Lower lobe of right lung (tissue), 2 donors: ENCODE data around the gene FADS2. TPM values are rescaled to one million over a fixed set of nuclear protein-coding genes. Genes with fewer than 3 reads are reported as not detected.

Experiments used
- ATAC-seq, 2 donors: fragments of 200-7000 bp; cut with Tn5 transposase; one replicate each; pipeline ENCODE4 v1.9.1; 2020 to 2022; ENCODE audit warnings: mild to moderate bottlenecking in 2 of 2, moderate library complexity in 2 of 2
- DNase-seq: peaks from one replicate; pipeline ENCODE4 v3.0.0-alpha.2; 2020
- H3K27ac ChIP-seq: fragments of 200-600 bp; one replicate; pipeline ENCODE4 v1.8.0; 2022
- H3K27me3 ChIP-seq: fragments of 200-600 bp; one replicate; pipeline ENCODE4 v1.8.0; 2022; ENCODE audit warnings: low read depth
- H3K36me3 ChIP-seq: fragments of 200-600 bp; one replicate; pipeline ENCODE4 v1.8.0; 2022; ENCODE audit warnings: mild to moderate bottlenecking
- H3K4me1 ChIP-seq: fragments of 200-600 bp; one replicate; pipeline ENCODE4 v1.8.0; 2022
- H3K4me3 ChIP-seq: fragments of 200-600 bp; one replicate; pipeline ENCODE4 v1.8.0; 2022; ENCODE audit warnings: mild to moderate bottlenecking
- H3K9me3 ChIP-seq: fragments of 200-600 bp; one replicate; pipeline ENCODE4 v1.8.0; 2022
- intact Hi-C: fragments of 100-400 bp; cut with DNase I; formaldehyde crosslinking; loops from one replicate; pipeline ENCODE4 v1.11.0; 2022
- total RNA-seq: library from RNA; stranded (reverse); fragmentation: NEBNext Ultra II Directional; extraction: Animal tissue kit (Norgen Biotek cat#: 25700); gene quantifications from one replicate; pipeline ENCODE4 v1.2.1, GENCODE V29; 2021
- TF ChIP-seq, protein P1 (sequence below): fragments of 200-600 bp; IDR thresholded peaks from one replicate; pipeline ENCODE4 v1.8.0; 2022; ENCODE audit warnings: antibody characterized with exemption, mild to moderate bottlenecking
- donor health status: DM: no; HTN: yes; CAD: no; lungs with severe emphysema.

The FADS2 gene
- total RNA-seq, 1 donor from 2014 or later: 82.0 TPM

DNA sequence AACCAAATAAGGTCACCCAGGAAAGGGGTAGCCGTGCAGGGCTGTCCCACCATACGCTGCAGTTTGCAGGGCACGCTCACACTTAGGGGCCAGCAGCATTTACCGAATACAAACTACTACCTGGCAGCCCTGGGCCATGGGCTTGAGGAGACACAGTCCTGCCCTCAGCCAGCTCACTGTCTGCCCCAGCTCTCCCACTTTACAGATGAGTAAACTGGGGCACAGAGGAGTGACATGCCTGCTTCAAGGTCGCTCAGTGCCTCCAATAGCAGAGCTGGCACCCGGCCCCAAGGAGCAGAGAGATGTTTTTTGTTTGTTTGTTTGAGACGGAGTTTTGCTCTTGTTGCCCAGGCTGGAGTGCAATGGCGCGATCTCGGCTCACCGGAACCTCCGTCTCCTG is 60.5 kb downstream of the FADS2 start:
- Histone ChIP-seq H3K27ac (peak overlapping the region; percentile 15), H3K36me3 (no peaks in the 10 kb centered on the region), H3K4me3 (no peak overlapping the region), H3K9me3 (no peaks in the 10 kb centered on the region), H3K4me1 (peaks cover 18% of the 10 kb centered on the region), H3K27me3 (no peaks in the 10 kb centered on the region)
- ATAC-seq: no peak
- no peak for DNase-seq
- TF ChIP-seq, protein P1, sequence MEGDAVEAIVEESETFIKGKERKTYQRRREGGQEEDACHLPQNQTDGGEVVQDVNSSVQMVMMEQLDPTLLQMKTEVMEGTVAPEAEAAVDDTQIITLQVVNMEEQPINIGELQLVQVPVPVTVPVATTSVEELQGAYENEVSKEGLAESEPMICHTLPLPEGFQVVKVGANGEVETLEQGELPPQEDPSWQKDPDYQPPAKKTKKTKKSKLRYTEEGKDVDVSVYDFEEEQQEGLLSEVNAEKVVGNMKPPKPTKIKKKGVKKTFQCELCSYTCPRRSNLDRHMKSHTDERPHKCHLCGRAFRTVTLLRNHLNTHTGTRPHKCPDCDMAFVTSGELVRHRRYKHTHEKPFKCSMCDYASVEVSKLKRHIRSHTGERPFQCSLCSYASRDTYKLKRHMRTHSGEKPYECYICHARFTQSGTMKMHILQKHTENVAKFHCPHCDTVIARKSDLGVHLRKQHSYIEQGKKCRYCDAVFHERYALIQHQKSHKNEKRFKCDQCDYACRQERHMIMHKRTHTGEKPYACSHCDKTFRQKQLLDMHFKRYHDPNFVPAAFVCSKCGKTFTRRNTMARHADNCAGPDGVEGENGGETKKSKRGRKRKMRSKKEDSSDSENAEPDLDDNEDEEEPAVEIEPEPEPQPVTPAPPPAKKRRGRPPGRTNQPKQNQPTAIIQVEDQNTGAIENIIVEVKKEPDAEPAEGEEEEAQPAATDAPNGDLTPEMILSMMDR: no peak
- intact Hi-C loops: no loop called here

DNA sequence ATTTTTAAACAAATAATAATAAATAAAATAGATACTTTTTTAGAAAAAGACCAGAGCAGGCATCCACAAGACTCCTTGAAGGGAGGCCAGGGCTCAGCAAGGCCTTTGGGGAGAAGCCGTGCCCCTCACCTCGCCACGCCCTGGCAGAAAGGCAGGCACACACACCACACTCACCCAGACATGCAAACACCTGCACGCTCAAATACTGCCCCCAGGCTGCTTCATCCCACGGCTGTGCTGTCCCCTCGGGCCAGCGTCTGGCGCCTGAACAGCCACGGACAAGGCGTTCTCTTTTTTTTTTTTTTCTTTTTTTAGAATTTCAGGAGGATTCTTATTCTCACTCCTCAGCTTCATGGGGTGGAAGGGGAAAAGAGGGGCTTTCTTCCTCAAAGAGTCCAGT is 61.7 kb downstream of the FADS2 start:
- intact Hi-C loops: no loop called here
- TF ChIP-seq, protein P1: no peak
- ATAC-seq: no peak
- Histone ChIP-seq H3K9me3 (no peaks in the 10 kb centered on the region), H3K27me3 (no peaks in the 10 kb centered on the region), H3K4me1 (peaks cover 18% of the 10 kb centered on the region), H3K4me3 (peak overlapping the region; percentile 82), H3K36me3 (no peaks in the 10 kb centered on the region), H3K27ac (peak overlapping the region; percentile 83)
- no peak for DNase-seq

DNA sequence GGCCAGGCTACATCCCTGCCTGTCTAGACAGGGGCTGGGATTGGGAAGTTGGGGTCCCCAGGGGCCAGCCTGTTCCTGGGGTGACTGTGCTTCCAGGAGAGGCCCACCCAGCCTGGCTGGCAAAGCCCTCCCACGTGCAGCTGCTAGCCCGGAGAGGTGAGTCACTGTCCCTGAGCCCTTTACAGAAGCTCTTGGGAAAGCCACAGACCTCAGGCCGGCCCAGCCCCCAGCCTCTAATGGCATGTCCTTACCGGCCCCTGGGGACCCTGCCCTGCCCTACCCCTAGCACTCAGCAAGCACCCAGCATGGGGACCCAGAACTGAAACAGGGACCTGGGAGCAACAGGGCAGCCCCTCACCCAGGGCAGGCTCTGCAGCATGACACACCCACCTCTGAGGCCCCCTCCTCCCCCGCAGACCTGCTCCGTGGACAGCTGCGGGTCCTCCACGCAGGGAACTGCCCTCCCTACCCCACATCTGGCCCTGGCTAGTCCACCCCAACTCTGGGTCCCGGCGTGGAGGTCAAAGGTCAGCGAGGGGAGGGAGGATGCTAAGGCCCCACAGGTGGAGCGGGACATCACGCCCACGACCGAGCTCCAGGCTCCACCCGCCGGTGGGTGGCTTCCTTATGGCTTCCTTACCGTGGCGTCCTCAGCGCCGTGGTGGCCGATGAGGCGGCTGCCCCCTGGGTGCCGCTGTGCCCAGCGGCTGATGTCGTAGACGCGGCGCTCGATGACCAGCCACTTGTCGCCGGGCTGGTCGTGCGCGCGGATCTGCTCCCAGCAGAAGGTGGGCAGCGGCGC is 62.6 kb downstream of the FADS2 start:
- Histone ChIP-seq H3K4me3 (peak overlapping the region; percentile 82), H3K27me3 (no peaks in the 10 kb centered on the region), H3K4me1 (peaks cover 18% of the 10 kb centered on the region), H3K36me3 (no peaks in the 10 kb centered on the region), H3K9me3 (no peaks in the 10 kb centered on the region), H3K27ac (peak overlapping the region; percentile 83)
- TF ChIP-seq, protein P1: no peak
- intact Hi-C loops: no loop called here
- DNase-seq (peak; percentile 74), ATAC-seq (peak; percentile 16 to 40)

DNA sequence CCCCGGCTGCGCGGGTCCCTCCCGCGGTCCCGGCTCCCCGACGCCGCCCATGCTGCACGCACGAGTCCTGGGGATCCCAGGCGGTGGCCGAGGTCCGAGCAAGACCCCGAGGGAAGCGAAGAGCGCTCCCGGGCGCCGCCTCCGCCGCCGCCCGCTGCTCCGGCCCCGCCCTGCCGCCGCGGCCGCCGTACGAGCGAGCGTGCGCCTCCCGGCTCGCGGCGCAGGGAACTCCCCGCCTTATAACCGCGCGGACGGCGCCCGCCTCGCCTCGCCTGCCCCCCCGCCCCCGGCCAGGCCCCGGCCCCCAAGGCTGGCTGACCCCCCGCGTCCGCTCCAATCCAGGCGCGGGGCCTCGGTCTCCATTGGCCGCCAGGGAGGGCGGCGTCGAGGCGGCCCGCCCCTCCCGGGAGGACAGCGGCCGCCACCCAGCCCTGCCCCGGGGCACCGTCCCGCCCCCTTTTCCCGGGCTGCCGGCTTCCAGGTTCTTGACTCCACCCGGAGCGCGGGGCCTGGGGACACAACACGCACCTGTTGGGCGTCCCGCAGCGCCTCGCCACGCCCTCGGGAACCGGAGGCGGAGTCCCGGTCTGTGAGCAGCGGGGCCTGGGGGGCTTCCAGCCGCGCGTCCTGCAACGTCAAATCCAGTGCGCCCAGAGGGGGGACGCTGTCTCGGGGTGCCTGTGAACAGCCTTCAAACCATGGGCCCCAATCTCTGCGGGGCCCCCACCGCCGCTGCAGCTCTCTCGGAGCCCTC is 63.4 kb downstream of the FADS2 start, which contains the start of gene FADS3:
TSS of gene FADS3 (minus strand) at position 215 of the 754 bp plus-strand sequence. CDS start at position 51, 164 bp downstream.
- Histone ChIP-seq H3K9me3 (no peaks in the 10 kb centered on the region), H3K4me3 (peak within 1 kb of the TSS; percentile 82), H3K4me1 (peaks cover 18% of the 10 kb centered on the region), H3K27me3 (no peaks in the 10 kb centered on the region), H3K36me3 (peaks cover 5% of the 10 kb centered on the region), H3K27ac (peak within 1 kb of the TSS; percentile 83)
- DNase-seq: peak; percentile 90
- intact Hi-C loops: no loop called here
- TF ChIP-seq, protein P1: no peak
- peak; percentile 94 to 95 for ATAC-seq

DNA sequence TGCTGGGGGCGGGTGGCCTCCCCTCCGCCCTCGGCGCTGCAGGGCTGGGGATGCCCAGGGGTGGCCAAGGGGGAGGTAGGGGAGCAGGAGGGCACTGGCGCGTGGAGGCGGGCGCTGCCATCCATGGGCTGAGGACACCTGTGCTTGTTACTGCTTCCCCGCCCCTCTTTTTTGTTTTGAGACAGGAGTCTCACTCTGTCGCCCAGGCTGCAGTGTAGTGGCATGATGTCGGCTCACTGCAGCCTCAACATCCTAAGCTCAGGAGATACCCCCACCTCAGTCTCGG is 63.9 kb downstream of the FADS2 start:
- DNase-seq (no peak), ATAC-seq (peak; percentile 20 to 34)
- Histone ChIP-seq H3K27me3 (no peaks in the 10 kb centered on the region), H3K4me3 (peak overlapping the region; percentile 82), H3K36me3 (peaks cover 5% of the 10 kb centered on the region), H3K27ac (peak overlapping the region; percentile 83), H3K9me3 (no peaks in the 10 kb centered on the region), H3K4me1 (peaks cover 18% of the 10 kb centered on the region)
- intact Hi-C loops: no loop called here
- TF ChIP-seq, protein P1: no peak
